GM21529 (cell line): ENCODE results near the gene CAPZA1.

Experiments
- ATAC-seq: cut with Tn5 transposase; IDR thresholded peaks from one replicate; pipeline ENCODE4 v1.9.1; 2021; ENCODE audit not compliant: unreplicated experiment

Gene CAPZA1

GRCh38 chr1:112699425-112700144 lies 80.0 kb downstream of the CAPZA1 start:
- ATAC-seq: no peak

GRCh38 chr1:112700290-112701226 lies 80.9 kb downstream of the CAPZA1 start:
- ATAC-seq: no peak

GRCh38 chr1:112701227-112702066 lies 81.8 kb downstream of the CAPZA1 start:
- no peak for ATAC-seq

GRCh38 chr1:112702067-112702395 lies 82.4 kb downstream of the CAPZA1 start:
- ATAC-seq: no peak

- no peak for ATAC-seq
Measured at GRCh38 chr1:112702420-112703261, 83.0 kb downstream of the CAPZA1 start.

GRCh38 chr1:112703706-112704105 lies 84.1 kb downstream of the CAPZA1 start:
- no peak for ATAC-seq

GRCh38 chr1:112704391-112704933 lies 84.8 kb downstream of the CAPZA1 start:
- ATAC-seq: peak; percentile 0

GRCh38 chr1:112704934-112705627 lies 85.4 kb downstream of the CAPZA1 start:
- ATAC-seq: peak; percentile 64

GRCh38 chr1:112706505-112707220 lies 87.0 kb downstream of the CAPZA1 start, which contains the start of gene RHOC:
Gene RHOC (minus strand): TSS chr1:112707127. CDS start chr1:112703799, 3,328 bp downstream.
- peak; percentile 64 for ATAC-seq

GRCh38 chr1:112707221-112708001 lies 87.8 kb downstream of the CAPZA1 start:
- ATAC-seq: peak; percentile 52

- ATAC-seq: no peak
Measured at GRCh38 chr1:112708002-112708448, 88.4 kb downstream of the CAPZA1 start.

GRCh38 chr1:112708489-112708888 lies 88.9 kb downstream of the CAPZA1 start:
- no peak for ATAC-seq

- ATAC-seq: no peak
Measured at GRCh38 chr1:112710159-112710558, 90.5 kb downstream of the CAPZA1 start.

- no peak for ATAC-seq
Measured at GRCh38 chr1:112710586-112710985, 91.0 kb downstream of the CAPZA1 start.

- ATAC-seq: no peak
Measured at GRCh38 chr1:112711041-112711440, 91.4 kb downstream of the CAPZA1 start.

- no peak for ATAC-seq
Measured at GRCh38 chr1:112711670-112712069, 92.0 kb downstream of the CAPZA1 start.

- ATAC-seq: no peak
Measured at GRCh38 chr1:112712191-112712590, 92.6 kb downstream of the CAPZA1 start.

- ATAC-seq: no peak
Measured at GRCh38 chr1:112712701-112713128, 93.1 kb downstream of the CAPZA1 start.
